Adrenal gland (tissue), 12 donors: ENCODE data around the gene ANKS1B. TPM values are rescaled to one million over a fixed set of nuclear protein-coding genes. Genes with fewer than 3 reads are reported as not detected.

Experiments used
- DNase-seq, 7 donors: peaks; one replicate each; pipeline ENCODE4 v3.0.0-alpha.2; 2019 to 2020
- H3K27ac ChIP-seq, 5 donors: fragments of 200-600 bp; sonication (generic) in 4 of 5; 1 replicate in 3 of 5; 2 replicates in 2 of 5; pipeline versions ENCODE4 v1.5.1 to v1.8.0; 2016 to 2020; ENCODE audit warnings: mild to moderate bottlenecking in 1 of 5
- H3K27me3 ChIP-seq: fragments of 200-600 bp; 2 replicates; pipeline ENCODE4 v1.8.0; 2021
- H3K36me3 ChIP-seq, 2 donors: fragments of 200-600 bp; replicated peaks in 1 of 2; 1 replicate in 1 of 2; 2 replicates in 1 of 2; pipeline versions ENCODE4 v1.5.1 to v1.8.0; 2018 to 2022
- H3K4me1 ChIP-seq, 2 donors: fragments of 200-600 bp; replicated peaks in 1 of 2; 1 replicate in 1 of 2; 2 replicates in 1 of 2; pipeline versions ENCODE4 v1.5.1 to v1.8.0; 2018 to 2021
- H3K4me3 ChIP-seq, 4 donors: fragments of 200-600 bp; sonication (generic) in 3 of 4; one replicate each; pipeline ENCODE4 v1.5.1; 2016 to 2018
- H3K9me3 ChIP-seq, 3 donors: fragments of 200-600 bp; sonication (generic) in 1 of 3; replicated peaks in 1 of 3; 1 replicate in 2 of 3; 2 replicates in 1 of 3; pipeline versions ENCODE4 v1.5.1 to v1.8.0; 2016 to 2021
- CTCF ChIP-seq, 6 experiments: fragments of 450-650 bp in 4 of 6; fragments of 200-600 bp in 2 of 6; sonication (generic) in 1 of 6; IDR thresholded peaks; 1 replicate in 5 of 6; 2 replicates in 1 of 6; pipeline versions ENCODE4 v1.5.1 to v1.8.0; 2016 to 2021; ENCODE audit warnings: antibody characterized with exemption in 6 of 6, mild to moderate bottlenecking in 2 of 6, moderate library complexity in 1 of 6
- POLR2A ChIP-seq, 2 donors: fragments of 450-650 bp; IDR thresholded peaks; one replicate each; pipeline ENCODE4 v1.6.1; 2017; ENCODE audit warnings: antibody characterized with exemption in 2 of 2, mild to moderate bottlenecking in 2 of 2, moderate library complexity in 1 of 2
- WGBS, 4 donors: extraction: QIAGEN DNeasy Blood & Tissue Kit in 2 of 4; methylation state at CpG; one replicate each; pipeline versions ENCODE4 v1.1.5 to v1.1.7; 2013 to 2017; 5-methylcytosine and 5-hydroxymethylcytosine counted together
- intact Hi-C, 2 donors: fragments of 100-400 bp; cut with DNase I; formaldehyde crosslinking; loops; one replicate each; pipeline versions ENCODE4 v1.14.1 to v1.15.0; 2022 to 2023
- polyA plus RNA-seq, 3 donors: library from polyadenylated mRNA; stranded (reverse); fragments of 200-250 nt in 2 of 3; fragments of 350-450 nt in 1 of 3; fragmentation: Illumina TruSeq in 1 of 3; extraction: RNeasy Lipid Tissue Mini Kit (QIAGEN cat#74804) in 1 of 3; gene quantifications; one replicate each; pipeline ENCODE4 v1.2.3, GENCODE V29; 2013 to 2014
- total RNA-seq, 9 donors: library from RNA; depleted of rRNA in 4 of 9; stranded (reverse); fragments of >200 nt in 4 of 9; fragments of 120-200 nt in 1 of 9; fragmentation: NEBNext Ultra II Directional in 1 of 9; extraction: Animal tissue kit (Norgen Biotek cat#: 25700) in 1 of 9; gene quantifications; one replicate each; pipeline versions ENCODE4 v1.1.0 to v1.2.4, GENCODE V29; 2013 to 2023
- donor health status: healthy with polysubstance abuse.
- donor health status: Bipolar disorder and iron deficiency.
- donor health status: DM: yes; HTN: yes; CAD: no.
- donor health status: DM: no; HTN: no; CAD: no.
- donor health status: DM: no; HTN: no; CAD: no.
- donor health status: DM: yes; HTN: yes; CAD: no.

The ANKS1B gene
- total and polyA plus RNA-seq, 12 donors: 1.3 to 28.1 (median 8.0) TPM

- WGBS, 4 donors: 90 to 94% (median 92%) methylated on average over 2 of the region's 2 CpGs
- Histone ChIP-seq H3K36me3 (no peaks in the 10 kb centered on the region), H3K27ac (no peak overlapping the region), H3K4me1 (no peaks in the 10 kb centered on the region), H3K27me3 (no peaks in the 10 kb centered on the region), H3K9me3 (no peaks in the 10 kb centered on the region), H3K4me3 (no peak overlapping the region)
- DNase-seq: no peak
- no peak for TF ChIP-seq CTCF (IDR thresholded peaks at IDR 0.05)
- TF ChIP-seq POLR2A (IDR thresholded peaks at IDR 0.05): no peak
- intact Hi-C loops: no loop called here
Measured at GRCh38 chr12:99926511-99927169, 58.1 kb downstream of the ANKS1B start.

- H3K36me3 ChIP-seq: no peaks in the 10 kb centered on the region
- intact Hi-C loops: no loop called here
- no peak for DNase-seq
- TF ChIP-seq POLR2A (IDR thresholded peaks at IDR 0.05) (no peak), CTCF (IDR thresholded peaks at IDR 0.05) (no peak)
- no peaks in the 10 kb centered on the region for H3K27me3 ChIP-seq
- WGBS, 4 donors: 89 to 94% (median 91%) methylated on average over 5 of the region's 5 CpGs
- no peak overlapping the region for H3K27ac ChIP-seq
- H3K4me3 ChIP-seq: no peak overlapping the region
- H3K9me3 ChIP-seq: no peaks in the 10 kb centered on the region
- no peaks in the 10 kb centered on the region for H3K4me1 ChIP-seq
Measured at GRCh38 chr12:99920353-99920960, 64.3 kb downstream of the ANKS1B start.

GRCh38 chr12:99917711-99918402 lies 66.9 kb downstream of the ANKS1B start:
- WGBS, 4 donors: 85 to 93% (median 89%) methylated on average over 5 of the region's 5 CpGs
- Histone ChIP-seq H3K4me1 (no peaks in the 10 kb centered on the region), H3K27ac (no peak overlapping the region), H3K27me3 (no peaks in the 10 kb centered on the region), H3K9me3 (no peaks in the 10 kb centered on the region), H3K36me3 (no peaks in the 10 kb centered on the region), H3K4me3 (no peak overlapping the region)
- TF ChIP-seq CTCF (IDR thresholded peaks at IDR 0.05): no peak
- no peak for TF ChIP-seq POLR2A (IDR thresholded peaks at IDR 0.05)
- no peak for DNase-seq
- intact Hi-C loops: no loop called here

- Histone ChIP-seq H3K27me3 (no peaks in the 10 kb centered on the region), H3K4me1 (no peaks in the 10 kb centered on the region), H3K36me3 (no peaks in the 10 kb centered on the region), H3K27ac (no peak overlapping the region), H3K4me3 (no peak overlapping the region), H3K9me3 (no peaks in the 10 kb centered on the region)
- TF ChIP-seq POLR2A (IDR thresholded peaks at IDR 0.05) (no peak), CTCF (IDR thresholded peaks at IDR 0.05) (no peak)
- 65 to 80% (median 76%) methylated on average over 3 of the region's 3 CpGs for WGBS, 4 donors
- intact Hi-C loops: no loop called here
- DNase-seq: no peak
Measured at GRCh38 chr12:99916555-99916954, 68.2 kb downstream of the ANKS1B start.
